ENCODE results near the gene RHOG.
"Not testable (repeated sequence)": the region's sequence is repeated elsewhere in the genome, so short reads cannot be mapped to it uniquely, and the experiment has no call there.

Gene RHOG

DNA sequence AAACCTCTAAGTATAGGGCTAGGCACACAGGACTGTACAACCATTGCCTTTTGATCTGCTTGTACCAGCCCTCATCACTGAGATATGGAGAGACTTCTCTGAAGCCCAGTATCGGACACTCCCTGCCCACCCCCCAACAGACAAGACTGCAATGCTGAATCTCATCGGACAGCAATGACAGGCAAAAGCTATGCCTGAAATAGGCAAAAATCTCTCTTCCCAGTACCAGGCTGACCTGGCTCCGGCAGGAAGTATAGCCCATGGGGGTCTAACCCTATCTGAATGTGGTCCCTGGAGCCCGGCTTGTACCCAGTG, 6.5 kb downstream of the RHOG start:
- no peak for DNase-seq (ENCODE audit: low spot score)

- DNase-seq (ENCODE audit: low spot score), result no peak
Measured at GRCh38 chr11:3833449-3833848, 7.3 kb downstream of the RHOG start.

GRCh38 chr11:3832816-3833215, 7.9 kb downstream of the RHOG start:
- DNase-seq (ENCODE audit: low spot score), result no peak

- DNase-seq (ENCODE audit: low spot score), result no peak
Measured at GRCh38 chr11:3831378-3832239, 9.2 kb downstream of the RHOG start.

DNA sequence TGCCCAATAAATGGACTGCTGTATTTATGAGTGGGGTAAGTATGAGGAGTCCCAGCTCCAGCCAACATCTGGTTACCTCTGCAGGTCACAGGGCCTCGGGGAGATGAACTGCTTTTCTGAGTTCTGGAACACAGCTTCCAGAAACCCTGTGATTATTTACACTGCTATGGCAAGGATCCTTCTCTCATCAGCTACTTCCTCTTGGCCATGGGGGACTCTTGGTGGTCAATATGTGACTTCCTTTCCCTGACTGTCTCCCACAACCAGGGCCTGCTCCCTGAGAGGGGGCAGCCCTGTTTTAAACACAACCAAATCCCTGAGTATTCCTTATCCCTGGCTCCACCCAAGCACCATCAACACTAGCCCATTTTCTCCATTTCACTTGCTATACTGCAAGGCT, 10.0 kb downstream of the RHOG start:
- no peak for DNase-seq (ENCODE audit: low spot score)

DNA sequence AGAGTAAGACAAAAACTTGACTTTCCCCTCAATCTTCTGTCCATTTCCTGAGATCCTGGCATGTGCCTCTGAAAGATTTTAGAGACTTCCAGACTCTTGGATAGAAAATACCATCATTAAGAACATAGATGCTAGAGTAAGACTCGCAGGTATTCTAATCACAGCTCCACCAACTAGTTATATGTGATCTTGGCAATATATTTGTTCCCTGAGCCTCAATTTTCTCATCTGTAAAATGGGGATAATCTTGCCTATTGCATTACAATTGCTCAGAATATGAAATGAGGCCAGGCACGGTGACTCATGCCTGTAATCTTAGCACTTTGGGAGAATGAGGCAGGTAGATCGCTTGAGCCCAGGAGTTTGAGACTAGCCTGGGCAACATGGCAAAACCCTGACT, 10.7 kb downstream of the RHOG start:
- no peak for DNase-seq (ENCODE audit: low spot score)

GRCh38 chr11:3827434-3828186, 13.1 kb downstream of the RHOG start:
- no peak for DNase-seq (ENCODE audit: low spot score)

DNA sequence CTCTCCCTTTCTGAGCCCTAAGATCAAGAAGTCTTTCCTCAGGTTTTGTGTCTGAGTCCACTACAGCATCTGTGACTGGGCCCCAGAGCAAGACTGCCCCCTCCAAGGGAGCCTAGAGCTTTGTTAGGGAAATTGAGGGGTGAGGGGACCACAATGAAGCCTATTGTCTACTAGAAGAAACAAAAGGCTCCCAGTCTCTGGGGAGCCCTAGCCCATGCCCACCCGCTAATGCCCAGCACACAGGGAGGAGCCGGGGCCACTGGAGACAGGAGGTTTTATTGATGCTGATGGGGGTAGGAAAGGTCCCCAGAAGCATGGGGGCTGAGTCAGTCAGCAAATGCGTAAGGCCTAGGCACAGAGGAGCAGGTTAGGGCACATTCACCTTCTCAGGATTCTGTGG, 14.0 kb downstream of the RHOG start:
- DNase-seq (ENCODE audit: low spot score), result no peak

DNA sequence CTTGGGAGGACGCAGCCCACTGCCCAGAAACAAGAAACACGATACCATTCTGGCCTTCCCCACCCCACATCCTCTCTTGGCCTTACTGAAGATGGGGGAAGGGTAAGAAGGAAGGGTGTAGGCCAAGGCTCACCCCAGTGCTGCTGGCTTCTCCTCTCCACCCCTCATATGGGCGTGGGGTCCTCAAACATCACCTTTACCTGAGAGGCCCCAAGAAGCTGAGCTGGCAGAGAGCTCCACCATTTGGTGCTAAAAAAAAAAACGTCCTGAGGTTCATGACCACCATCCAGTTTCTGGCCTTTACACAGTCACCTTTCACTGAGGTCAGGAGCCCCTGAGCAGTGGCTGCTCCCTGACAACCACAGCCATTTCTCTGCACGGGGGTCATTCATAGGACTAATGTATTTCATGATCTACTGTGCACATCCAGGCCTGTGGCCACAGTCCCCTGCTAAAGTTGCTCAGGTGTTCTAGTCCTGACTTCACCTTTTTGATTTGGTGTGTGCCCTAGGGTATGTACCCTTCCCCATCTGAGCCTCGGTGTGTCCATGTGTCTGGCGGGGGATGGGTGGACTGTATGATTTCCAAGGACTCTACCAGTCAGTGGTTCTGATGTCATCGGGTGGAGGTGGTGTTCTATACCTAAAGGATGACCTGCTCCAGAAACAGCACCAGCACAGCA, 15.1 kb downstream of the RHOG start:
- DNase-seq (ENCODE audit: low spot score), result no peak

DNA sequence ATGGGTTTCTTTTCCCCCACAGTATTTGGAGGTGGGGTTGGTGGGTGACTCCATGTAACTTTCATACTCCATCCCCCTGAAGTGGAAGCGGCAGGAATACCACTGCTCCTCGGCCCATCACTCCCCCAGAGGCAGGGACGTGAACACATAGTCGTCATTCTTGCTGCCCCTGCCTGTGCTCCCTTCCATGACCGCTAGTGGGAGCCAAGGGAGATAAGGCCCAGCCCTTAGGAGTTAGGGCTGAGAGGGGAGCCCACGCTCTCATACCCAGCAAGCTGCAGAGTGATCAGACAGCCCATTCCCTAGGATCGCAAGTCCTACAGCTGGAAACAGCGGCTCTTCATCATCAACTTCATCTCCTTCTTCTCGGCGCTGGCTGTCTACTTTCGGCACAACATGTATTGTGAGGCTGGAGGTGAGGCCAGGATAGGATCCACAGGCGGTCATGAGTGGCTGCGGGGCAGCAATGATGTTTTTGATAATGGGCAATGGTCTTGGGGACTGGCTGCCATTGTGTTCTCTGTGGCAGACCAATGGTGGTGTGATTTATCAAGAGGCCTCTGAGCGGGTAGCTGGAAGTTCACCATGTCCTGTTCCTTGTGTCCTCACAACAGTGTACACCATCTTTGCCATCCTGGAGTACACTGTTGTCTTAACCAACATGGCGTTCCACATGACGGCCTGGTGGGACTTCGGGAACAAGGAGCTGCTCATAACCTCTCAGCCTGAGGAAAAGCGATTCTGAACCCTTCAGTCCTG, 15.9 kb downstream of the RHOG start:
- peak; percentile 82 for DNase-seq (ENCODE audit: low spot score)

- DNase-seq (ENCODE audit: low spot score), result no peak
Measured at GRCh38 chr11:3823762-3824506, 16.8 kb downstream of the RHOG start.

- no peak for DNase-seq (ENCODE audit: low spot score)
Measured at GRCh38 chr11:3823303-3823702, 17.5 kb downstream of the RHOG start.

DNA sequence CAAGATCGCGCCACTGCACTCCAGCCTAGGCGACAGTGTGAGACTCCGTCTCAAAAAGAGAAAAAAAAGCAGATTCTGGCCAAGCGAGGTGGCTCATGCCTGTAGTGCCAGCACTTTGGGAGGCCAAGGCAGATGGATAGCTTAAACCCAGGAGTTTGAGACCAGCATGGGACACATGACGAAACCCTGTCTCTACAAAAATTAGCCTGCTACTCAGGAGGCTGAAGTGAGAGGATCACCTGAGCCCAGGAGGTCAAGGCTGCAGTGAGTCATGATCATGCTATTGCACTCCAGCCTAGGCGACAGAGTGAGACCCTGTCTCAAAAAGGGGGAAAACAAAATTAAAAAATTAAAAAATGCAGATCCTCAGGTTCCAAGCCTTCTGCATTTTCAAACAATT, 18.4 kb downstream of the RHOG start:
- no peak for DNase-seq (ENCODE audit: low spot score)

DNA sequence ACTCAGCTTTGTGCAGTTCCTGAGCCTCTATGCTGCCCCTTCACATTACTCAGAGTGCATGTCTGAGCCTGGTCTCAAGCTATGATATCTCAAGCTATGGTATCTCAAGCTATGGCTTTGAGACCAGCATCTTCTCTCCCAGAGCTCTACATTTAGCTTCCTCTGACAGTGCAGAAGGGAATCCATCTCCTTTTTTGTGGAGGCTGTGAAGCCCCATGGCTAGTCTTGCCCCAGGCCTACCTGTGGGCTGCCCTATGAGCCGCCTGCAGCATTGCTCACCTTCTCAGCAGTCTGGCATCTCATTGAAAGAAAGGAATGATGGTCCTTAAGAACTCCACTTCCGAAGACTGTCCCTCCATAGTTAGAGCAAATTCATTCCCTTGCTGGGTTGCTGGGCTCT, 19.8 kb downstream of the RHOG start:
- no peak for DNase-seq (ENCODE audit: low spot score)

DNA sequence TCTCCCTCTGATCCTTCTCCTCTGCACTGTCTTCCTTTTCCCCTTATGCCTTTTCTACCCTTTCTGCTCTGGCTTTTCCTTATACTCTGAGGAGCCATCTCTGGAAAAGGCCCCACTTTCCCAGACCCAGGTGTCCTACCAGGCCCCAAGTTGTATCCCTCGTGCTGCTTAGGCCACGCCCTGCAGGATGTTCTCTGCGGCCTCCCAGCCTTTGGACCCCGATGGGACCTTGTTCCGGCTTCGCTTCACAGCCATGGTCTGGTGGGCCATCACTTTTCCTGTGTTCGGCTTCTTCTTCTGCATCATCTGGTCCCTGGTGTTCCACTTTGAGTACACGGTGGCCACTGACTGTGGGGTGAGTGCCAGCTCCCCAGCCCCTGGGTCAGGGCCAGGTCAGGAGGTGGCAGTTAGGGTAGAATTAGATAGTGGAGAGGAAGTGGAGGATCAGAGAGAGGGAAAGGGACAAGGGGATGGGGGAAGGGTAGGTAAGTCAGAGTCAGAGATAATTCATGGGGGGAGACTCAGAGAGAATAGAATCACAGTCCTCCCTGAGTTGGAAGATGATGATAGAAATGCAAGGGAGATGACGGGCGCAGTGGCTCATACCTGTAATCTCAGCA, 23.5 kb downstream of the RHOG start:
- DNase-seq (ENCODE audit: low spot score), result no peak

DNA sequence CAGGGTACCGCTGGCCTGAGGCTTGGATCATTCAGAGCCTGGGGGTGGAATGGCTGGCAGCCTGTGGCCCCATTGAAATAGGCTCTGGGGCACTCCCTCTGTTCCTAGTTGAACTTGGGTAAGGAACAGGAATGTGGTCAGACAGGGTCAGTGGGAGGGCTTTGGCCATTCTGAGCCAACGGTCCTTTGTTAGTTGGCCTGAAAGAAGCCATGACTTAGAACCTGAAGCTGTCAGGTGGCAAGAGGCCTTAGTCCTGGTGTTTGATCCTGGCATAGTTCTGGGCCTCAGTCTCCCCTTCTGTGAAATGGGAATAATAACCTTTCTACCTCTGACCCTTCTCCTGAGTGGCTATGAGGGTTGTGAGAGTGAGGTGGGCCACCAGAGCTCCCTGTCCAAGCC, 24.1 kb downstream of the RHOG start:
- no peak for DNase-seq (ENCODE audit: low spot score)

GRCh38 chr11:3815845-3816244, 24.9 kb downstream of the RHOG start:
- DNase-seq (ENCODE audit: low spot score), result no peak

DNA sequence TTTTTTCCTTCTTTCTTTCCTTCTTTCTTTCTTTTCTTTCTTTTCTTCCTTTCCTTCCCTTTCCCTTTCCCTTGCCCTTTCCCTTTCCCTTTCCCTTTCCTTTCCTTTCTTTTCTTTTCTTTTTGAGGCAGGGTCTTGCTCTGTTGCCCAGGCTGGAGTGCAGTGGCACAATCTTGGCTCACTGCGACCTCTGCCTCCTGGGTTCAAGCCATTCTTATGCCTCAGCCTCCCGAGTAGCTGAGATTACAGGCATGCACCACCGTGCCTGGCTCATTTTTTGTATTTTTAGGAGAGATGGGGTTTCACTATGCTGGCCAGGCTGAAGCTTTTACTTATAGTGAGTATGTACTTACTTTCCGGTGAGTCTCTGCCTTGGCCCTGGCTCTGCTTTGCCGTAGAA, 25.9 kb downstream of the RHOG start:
- DNase-seq (ENCODE audit: low spot score), result not testable (repeated sequence)

DNA sequence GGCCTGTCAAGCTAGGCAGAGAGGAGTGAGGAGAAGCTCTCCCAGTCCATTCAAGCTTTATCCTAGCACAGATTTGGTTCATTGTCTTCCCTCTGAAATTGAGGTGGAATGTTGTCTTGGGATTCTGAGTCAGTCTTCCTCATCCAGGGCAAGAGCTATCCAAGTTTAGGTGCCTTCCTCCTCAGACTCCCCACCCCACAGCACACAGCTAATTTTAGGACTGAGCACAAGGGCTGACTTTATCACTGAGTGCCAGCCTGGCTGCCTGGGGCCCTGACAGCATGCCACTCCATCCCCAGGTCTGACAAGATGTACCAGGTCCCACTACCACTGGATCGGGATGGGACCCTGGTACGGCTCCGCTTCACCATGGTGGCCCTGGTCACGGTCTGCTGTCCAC, 29.8 kb downstream of the RHOG start:
- DNase-seq (ENCODE audit: low spot score), result no peak

DNA sequence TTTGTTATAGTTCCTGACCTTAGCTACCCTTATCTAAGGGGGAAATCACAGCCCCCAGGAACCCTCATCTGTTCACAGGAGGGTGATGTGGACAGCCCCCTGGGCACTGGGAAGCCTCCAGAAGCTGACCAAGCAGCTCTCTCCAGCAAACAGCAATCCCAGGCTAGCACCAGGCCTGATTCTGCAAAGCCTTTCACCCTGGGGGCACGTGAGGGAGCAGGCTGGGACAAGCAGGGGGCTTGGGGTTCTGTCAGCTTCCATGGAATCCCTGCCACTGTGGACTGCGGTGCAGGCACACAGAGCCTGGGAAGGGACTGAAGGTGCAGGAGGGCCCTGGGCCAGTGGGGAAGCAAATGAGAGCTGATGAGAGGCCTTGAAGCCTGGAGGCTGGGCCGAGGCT, 30.3 kb downstream of the RHOG start:
- no peak for DNase-seq (ENCODE audit: low spot score)

- DNase-seq (ENCODE audit: low spot score), result no peak
Measured at GRCh38 chr11:3809624-3809928, 31.2 kb downstream of the RHOG start.
